Measurements from ENCODE around the gene SYT15. TPM values are rescaled to one million over a fixed set of nuclear protein-coding genes. Genes with fewer than 3 reads are reported as not detected.
"Not testable (repeated sequence)": the region's sequence is repeated elsewhere in the genome, so short reads cannot be mapped to it uniquely, and the experiment has no call there.

Gene SYT15
- total RNA-seq, 1 experiment from 2014 or later = 0.59 TPM

DNA sequence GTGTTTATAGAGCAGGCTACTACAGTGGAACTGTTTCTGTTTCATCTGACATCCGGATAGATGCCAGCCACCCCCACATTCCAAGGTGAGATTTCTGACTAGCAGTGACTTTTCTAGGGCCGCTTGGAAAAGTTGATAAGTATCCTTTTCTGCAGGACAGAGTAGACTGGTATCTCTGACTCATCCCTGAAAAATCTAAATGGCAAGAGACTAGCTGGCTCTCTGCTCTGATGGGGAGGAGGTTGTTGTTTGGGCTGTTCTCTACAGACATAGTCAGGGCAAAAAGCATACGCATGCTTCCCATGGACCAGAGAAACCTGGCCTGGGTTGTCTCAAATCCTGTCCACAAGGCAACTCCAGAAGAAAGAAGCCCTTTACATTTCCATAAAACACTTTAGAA is 10.7 kb downstream of the SYT15 start:
- H3K14ac ChIP-seq (ENCODE audit: insufficient read depth, low read length); H2AK5ac ChIP-seq (ENCODE audit: insufficient read length, low read length); H4K8ac ChIP-seq (replicated peaks; ENCODE audit: insufficient read length, low read depth, low read length); H3K79me2 ChIP-seq (ENCODE audit: insufficient read depth, low read length); H3K9me3 ChIP-seq (ENCODE audit: control insufficient read depth, low read depth, low read length); H3K27ac ChIP-seq (ENCODE audit: insufficient read length, low read depth, low read length); H2BK15ac ChIP-seq (ENCODE audit: low read depth, low read length); H3K18ac ChIP-seq (ENCODE audit: insufficient read length, low read depth, low read length); H2BK5ac ChIP-seq (ENCODE audit: insufficient read length, low read length); H2BK12ac ChIP-seq (ENCODE audit: insufficient read length, low read depth, low read length); H3K9ac ChIP-seq (ENCODE audit: extremely low read depth, insufficient read length, low read length); H3K27ac Mint-ChIP-seq; H3K4me1 ChIP-seq (ENCODE audit: insufficient read depth, low read length); H3T11ph ChIP-seq (ENCODE audit: low read length); H3K27me3 Mint-ChIP-seq (ENCODE audit: low read depth); H4K91ac ChIP-seq (ENCODE audit: insufficient read length, low read depth, low read length); H3K27me3 ChIP-seq (ENCODE audit: insufficient read depth, low read length); H3K4me2 ChIP-seq (ENCODE audit: insufficient read depth, insufficient read length, low read length); H4K5ac ChIP-seq (ENCODE audit: insufficient read length, low read depth, low read length); H3K23ac ChIP-seq (ENCODE audit: insufficient read length, low read depth, low read length); H3K56ac ChIP-seq (ENCODE audit: insufficient read length, low read depth, low read length); H3K9me3 Mint-ChIP-seq; H3K4ac ChIP-seq (ENCODE audit: low read depth, low read length); DNase-seq; H2BK120ac ChIP-seq (ENCODE audit: low read depth, low read length, poor library complexity, severe bottlenecking); H4K20me1 ChIP-seq (ENCODE audit: control insufficient read depth, insufficient read depth, insufficient read length); H2BK20ac ChIP-seq (ENCODE audit: low read depth, low read length, poor library complexity, severe bottlenecking); H3K4me3 Mint-ChIP-seq; H3K23me2 ChIP-seq (ENCODE audit: insufficient read length, low read depth, low read length, poor library complexity, severe bottlenecking); H3K79me1 ChIP-seq (ENCODE audit: insufficient read depth, low read depth, low read length, poor library complexity, severe bottlenecking); H2AFZ ChIP-seq (ENCODE audit: low read length); H3K4me1 Mint-ChIP-seq; H3K36me3 Mint-ChIP-seq (ENCODE audit: insufficient read depth in 1 of 3, low read depth in 3 of 3): not testable (repeated sequence)
- no CpG with 5 or more reads among the region's 3 CpGs for WGBS (ENCODE audit: extremely low coverage, insufficient read length, low lambda C conversion rate)

DNA sequence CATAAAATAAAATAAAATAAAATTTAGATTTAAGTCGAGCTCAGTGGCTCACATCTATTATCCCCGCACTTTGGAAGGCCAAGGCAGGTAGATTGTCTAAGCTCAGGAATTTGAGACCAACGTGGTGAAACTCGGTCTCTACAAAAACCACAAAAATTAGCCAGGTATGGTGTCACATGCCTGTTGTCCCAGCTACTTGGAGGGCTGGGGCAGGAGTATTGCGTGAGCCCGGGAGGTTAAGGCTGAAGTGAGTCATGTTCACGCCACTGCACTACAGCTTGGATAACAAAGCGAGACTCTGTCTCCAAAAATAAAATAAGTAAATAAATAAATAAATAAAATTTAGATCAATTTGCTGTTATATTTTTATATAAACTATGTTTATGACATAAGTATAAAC is 12.1 kb downstream of the SYT15 start:
- H2BK20ac ChIP-seq (ENCODE audit: low read depth, low read length, poor library complexity, severe bottlenecking); H4K8ac ChIP-seq (replicated peaks; ENCODE audit: insufficient read length, low read depth, low read length); DNase-seq; H3K23me2 ChIP-seq (ENCODE audit: insufficient read length, low read depth, low read length, poor library complexity, severe bottlenecking); H3K27ac ChIP-seq (ENCODE audit: insufficient read length, low read depth, low read length); H3K27me3 Mint-ChIP-seq (ENCODE audit: low read depth); H3K27ac Mint-ChIP-seq; H3K9me3 Mint-ChIP-seq; H3K4ac ChIP-seq (ENCODE audit: low read depth, low read length); H3K4me1 ChIP-seq (ENCODE audit: insufficient read depth, low read length); H4K91ac ChIP-seq (ENCODE audit: insufficient read length, low read depth, low read length); H4K5ac ChIP-seq (ENCODE audit: insufficient read length, low read depth, low read length); H3K56ac ChIP-seq (ENCODE audit: insufficient read length, low read depth, low read length); H2BK120ac ChIP-seq (ENCODE audit: low read depth, low read length, poor library complexity, severe bottlenecking); H3K79me2 ChIP-seq (ENCODE audit: insufficient read depth, low read length); H3K9me3 ChIP-seq (ENCODE audit: control insufficient read depth, low read depth, low read length); H3K79me1 ChIP-seq (ENCODE audit: insufficient read depth, low read depth, low read length, poor library complexity, severe bottlenecking); H3T11ph ChIP-seq (ENCODE audit: low read length); H3K23ac ChIP-seq (ENCODE audit: insufficient read length, low read depth, low read length); H3K4me3 Mint-ChIP-seq; H2AFZ ChIP-seq (ENCODE audit: low read length); H2AK5ac ChIP-seq (ENCODE audit: insufficient read length, low read length); H3K4me1 Mint-ChIP-seq; H2BK15ac ChIP-seq (ENCODE audit: low read depth, low read length); H2BK12ac ChIP-seq (ENCODE audit: insufficient read length, low read depth, low read length); H2BK5ac ChIP-seq (ENCODE audit: insufficient read length, low read length); H3K36me3 Mint-ChIP-seq (ENCODE audit: insufficient read depth in 1 of 3, low read depth in 3 of 3); H3K4me2 ChIP-seq (ENCODE audit: insufficient read depth, insufficient read length, low read length); H3K27me3 ChIP-seq (ENCODE audit: insufficient read depth, low read length); H4K20me1 ChIP-seq (ENCODE audit: control insufficient read depth, insufficient read depth, insufficient read length); H3K18ac ChIP-seq (ENCODE audit: insufficient read length, low read depth, low read length); H3K9ac ChIP-seq (ENCODE audit: extremely low read depth, insufficient read length, low read length); H3K14ac ChIP-seq (ENCODE audit: insufficient read depth, low read length): not testable (repeated sequence)
- WGBS (ENCODE audit: extremely low coverage, insufficient read length, low lambda C conversion rate) = no CpG with 5 or more reads among the region's 8 CpGs
